B cell (primary cell): ENCODE results near the gene LSM14B.

ENCODE experiments used
- EZH2 ChIP-seq: IDR thresholded peaks from 2 replicates; pipeline ENCODE4 v1.6.1; 2012; ENCODE audit warnings: borderline replicate concordance, low read depth, mild to moderate bottlenecking, moderate library complexity, low read length; ENCODE audit not compliant: insufficient read depth, poor library complexity, severe bottlenecking
- TF ChIP-seq, protein P1 (sequence below): fragments of 200-600 bp; IDR thresholded peaks from one replicate; pipeline ENCODE4 v1.8.0; 2022; ENCODE audit warnings: antibody characterized with exemption, mild to moderate bottlenecking

GRCh38 chr20:62120365-62120762 lies 1.9 kb upstream of the LSM14B start:
- TF ChIP-seq, protein P1, sequence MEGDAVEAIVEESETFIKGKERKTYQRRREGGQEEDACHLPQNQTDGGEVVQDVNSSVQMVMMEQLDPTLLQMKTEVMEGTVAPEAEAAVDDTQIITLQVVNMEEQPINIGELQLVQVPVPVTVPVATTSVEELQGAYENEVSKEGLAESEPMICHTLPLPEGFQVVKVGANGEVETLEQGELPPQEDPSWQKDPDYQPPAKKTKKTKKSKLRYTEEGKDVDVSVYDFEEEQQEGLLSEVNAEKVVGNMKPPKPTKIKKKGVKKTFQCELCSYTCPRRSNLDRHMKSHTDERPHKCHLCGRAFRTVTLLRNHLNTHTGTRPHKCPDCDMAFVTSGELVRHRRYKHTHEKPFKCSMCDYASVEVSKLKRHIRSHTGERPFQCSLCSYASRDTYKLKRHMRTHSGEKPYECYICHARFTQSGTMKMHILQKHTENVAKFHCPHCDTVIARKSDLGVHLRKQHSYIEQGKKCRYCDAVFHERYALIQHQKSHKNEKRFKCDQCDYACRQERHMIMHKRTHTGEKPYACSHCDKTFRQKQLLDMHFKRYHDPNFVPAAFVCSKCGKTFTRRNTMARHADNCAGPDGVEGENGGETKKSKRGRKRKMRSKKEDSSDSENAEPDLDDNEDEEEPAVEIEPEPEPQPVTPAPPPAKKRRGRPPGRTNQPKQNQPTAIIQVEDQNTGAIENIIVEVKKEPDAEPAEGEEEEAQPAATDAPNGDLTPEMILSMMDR: no peak
- no peak for TF ChIP-seq EZH2
